Raji (cell line): ENCODE data around the gene ZNF697.

Experiments
- POLR2A ChIP-seq: IDR thresholded peaks from 2 replicates; pipeline ENCODE4 v1.6.1; 2011; ENCODE audit warnings: low read depth, low read length, control low read depth; ENCODE audit not compliant: insufficient read depth

Gene ZNF697

GRCh38 chr1:119594376-119594775, 53.7 kb downstream of the ZNF697 start:
- no peak for TF ChIP-seq POLR2A

GRCh38 chr1:119593805-119594204, 54.3 kb downstream of the ZNF697 start:
- TF ChIP-seq POLR2A = no peak

- TF ChIP-seq POLR2A = no peak
Measured at GRCh38 chr1:119590393-119590792, 57.7 kb downstream of the ZNF697 start.

- TF ChIP-seq POLR2A = no peak
Measured at GRCh38 chr1:119588621-119589020, 59.4 kb downstream of the ZNF697 start.

GRCh38 chr1:119587341-119587740, 60.7 kb downstream of the ZNF697 start:
- no peak for TF ChIP-seq POLR2A

GRCh38 chr1:119582801-119583200, 65.3 kb downstream of the ZNF697 start:
- no peak for TF ChIP-seq POLR2A

GRCh38 chr1:119573886-119574285, 74.2 kb downstream of the ZNF697 start:
- no peak for TF ChIP-seq POLR2A
